MM.1S (cell line): ENCODE results near the gene R3HDM2.

Experiments used
- EZH2 ChIP-seq: fragments of 300-600 bp; sonication (generic); optimal IDR thresholded peaks from 2 replicates; pipeline ENCODE3; 2017; ENCODE audit warnings: low read depth, mild to moderate bottlenecking, antibody characterized with exemption, low read length, mixed read lengths
- EZH2phosphoT487 ChIP-seq: fragments of 300-600 bp; sonication (generic); IDR thresholded peaks from 2 replicates; pipeline ENCODE4 v1.6.1; 2018; ENCODE audit warnings: antibody characterized with exemption, low read length
- TF ChIP-seq, protein P1 (sequence below): fragments of 300-600 bp; sonication (generic); IDR thresholded peaks from 2 replicates; pipeline ENCODE4 v1.5.1; 2016; ENCODE audit warnings: antibody characterized with exemption, low read length, mixed read lengths

- TF ChIP-seq, protein P1, sequence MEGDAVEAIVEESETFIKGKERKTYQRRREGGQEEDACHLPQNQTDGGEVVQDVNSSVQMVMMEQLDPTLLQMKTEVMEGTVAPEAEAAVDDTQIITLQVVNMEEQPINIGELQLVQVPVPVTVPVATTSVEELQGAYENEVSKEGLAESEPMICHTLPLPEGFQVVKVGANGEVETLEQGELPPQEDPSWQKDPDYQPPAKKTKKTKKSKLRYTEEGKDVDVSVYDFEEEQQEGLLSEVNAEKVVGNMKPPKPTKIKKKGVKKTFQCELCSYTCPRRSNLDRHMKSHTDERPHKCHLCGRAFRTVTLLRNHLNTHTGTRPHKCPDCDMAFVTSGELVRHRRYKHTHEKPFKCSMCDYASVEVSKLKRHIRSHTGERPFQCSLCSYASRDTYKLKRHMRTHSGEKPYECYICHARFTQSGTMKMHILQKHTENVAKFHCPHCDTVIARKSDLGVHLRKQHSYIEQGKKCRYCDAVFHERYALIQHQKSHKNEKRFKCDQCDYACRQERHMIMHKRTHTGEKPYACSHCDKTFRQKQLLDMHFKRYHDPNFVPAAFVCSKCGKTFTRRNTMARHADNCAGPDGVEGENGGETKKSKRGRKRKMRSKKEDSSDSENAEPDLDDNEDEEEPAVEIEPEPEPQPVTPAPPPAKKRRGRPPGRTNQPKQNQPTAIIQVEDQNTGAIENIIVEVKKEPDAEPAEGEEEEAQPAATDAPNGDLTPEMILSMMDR = no peak
- TF ChIP-seq EZH2 (no peak), EZH2phosphoT487 (no peak)
Measured at GRCh38 chr12:57461276-57461916, 30.6 kb upstream of the R3HDM2 start.
